Loucy (cell line): ENCODE measurements around the gene SREK1IP1.
A peak's percentile ranks its signal among the peaks of the same experiment; 100 is the strongest.

Source experiments
- H2AFZ ChIP-seq: fragments of 200-600 bp; sonication (generic); 2 replicates; pipeline ENCODE4 v1.6.0; 2016; ENCODE audit warnings: antibody characterized with exemption, mild to moderate bottlenecking, low read length, moderate library complexity
- H3F3A ChIP-seq: fragments of 200-600 bp; 2 replicates; pipeline ENCODE4 v1.6.0; 2016; ENCODE audit warnings: antibody characterized with exemption, low read depth, mild to moderate bottlenecking
- H3K27me3 ChIP-seq: fragments of 200-600 bp; sonication (generic); 2 replicates; pipeline ENCODE4 v1.6.1; 2014; ENCODE audit warnings: low read length, mild to moderate bottlenecking; ENCODE audit not compliant: insufficient read depth, poor library complexity, severe bottlenecking
- H3K36me3 ChIP-seq: fragments of 200-600 bp; sonication (generic); 2 replicates; pipeline ENCODE4 v1.6.1; 2016; ENCODE audit warnings: low read length; ENCODE audit not compliant: insufficient read depth
- H3K4me1 ChIP-seq: fragments of 200-600 bp; sonication (generic); 2 replicates; pipeline ENCODE4 v1.5.1; 2014; ENCODE audit warnings: low read length, mild to moderate bottlenecking; ENCODE audit not compliant: insufficient read depth, poor library complexity, severe bottlenecking
- H3K4me2 ChIP-seq: fragments of 200-600 bp; sonication (generic); 2 replicates; pipeline ENCODE4 v1.6.0; 2014; ENCODE audit warnings: antibody characterized with exemption, low read length, low read depth, mild to moderate bottlenecking; ENCODE audit not compliant: poor library complexity, severe bottlenecking
- H3K4me3 ChIP-seq: fragments of 200-600 bp; sonication (generic); 2 replicates; pipeline ENCODE4 v1.5.1; 2014; ENCODE audit warnings: low read length, mild to moderate bottlenecking, mixed read lengths; ENCODE audit not compliant: poor library complexity, severe bottlenecking
- H3K79me2 ChIP-seq: fragments of 200-600 bp; sonication (generic); 2 replicates; pipeline ENCODE4 v1.6.1; 2014; ENCODE audit warnings: low read length; ENCODE audit not compliant: insufficient read depth
- H3K9ac ChIP-seq: fragments of 200-600 bp; sonication (generic); 2 replicates; pipeline ENCODE4 v1.6.0; 2014; ENCODE audit warnings: mild to moderate bottlenecking, low read depth, low read length, moderate library complexity; ENCODE audit not compliant: poor library complexity, severe bottlenecking
- H3K9me2 ChIP-seq: fragments of 200-600 bp; sonication (generic); replicated peaks from 2 replicates; pipeline ENCODE4 v1.6.1; 2016; ENCODE audit warnings: low read depth, low read length, mixed read lengths
- H3K9me3 ChIP-seq: fragments of 200-600 bp; sonication (generic); 2 replicates; pipeline ENCODE4 v1.6.1; 2014; ENCODE audit warnings: mild to moderate bottlenecking, antibody characterized with exemption, low read length, low read depth; ENCODE audit not compliant: insufficient read depth
- H4K20me1 ChIP-seq: fragments of 200-600 bp; sonication (generic); 2 replicates; pipeline ENCODE4 v1.6.0; 2014; ENCODE audit warnings: antibody characterized with exemption, low read length, mild to moderate bottlenecking; ENCODE audit not compliant: insufficient read depth, poor library complexity, severe bottlenecking
- CTCF ChIP-seq: fragments of 200-600 bp; sonication (generic); conservative IDR thresholded peaks from 2 replicates; pipeline ENCODE4 v1.5.1; 2014; ENCODE audit warnings: mild to moderate bottlenecking, antibody characterized with exemption, low read length
- EZH2phosphoT487 ChIP-seq: fragments of 200-600 bp; IDR thresholded peaks from 2 replicates; pipeline ENCODE4 v1.6.1; 2018; ENCODE audit warnings: antibody characterized with exemption, mild to moderate bottlenecking, moderate library complexity, borderline replicate concordance

Gene SREK1IP1

GRCh38 chr5:64788156-64788555 lies 19.7 kb upstream of the SREK1IP1 start:
- Histone ChIP-seq H3K4me2 (no peak overlapping the region), H3K36me3 (peaks cover 20% of the 10 kb centered on the region; the same call in 1 of the 2 replicates), H3K4me3 (no peak overlapping the region), H2AFZ (no peak overlapping the region), H3K27me3 (no peaks in the 10 kb centered on the region), H3K79me2 (no peaks in the 10 kb centered on the region), H3K9me2 (no peaks in the 10 kb centered on the region), H3K4me1 (no peaks in the 10 kb centered on the region), H3K9me3 (no peaks in the 10 kb centered on the region), H4K20me1 (peaks cover 3% of the 10 kb centered on the region), H3F3A (no peaks in the 10 kb centered on the region), H3K9ac (no peak overlapping the region)
- no peak for TF ChIP-seq EZH2phosphoT487
- TF ChIP-seq CTCF = no peak

- Histone ChIP-seq H3F3A (no peaks in the 10 kb centered on the region), H3K36me3 (peaks cover 20% of the 10 kb centered on the region; the same call in 1 of the 2 replicates), H3K79me2 (no peaks in the 10 kb centered on the region), H2AFZ (no peak overlapping the region), H3K4me2 (no peak overlapping the region), H4K20me1 (peaks cover 3% of the 10 kb centered on the region), H3K9ac (no peak overlapping the region), H3K9me3 (no peaks in the 10 kb centered on the region), H3K27me3 (no peaks in the 10 kb centered on the region), H3K9me2 (no peaks in the 10 kb centered on the region), H3K4me3 (no peak overlapping the region), H3K4me1 (no peaks in the 10 kb centered on the region)
- TF ChIP-seq EZH2phosphoT487 = no peak
- no peak for TF ChIP-seq CTCF
Observed at GRCh38 chr5:64786372-64786771, 17.9 kb upstream of the SREK1IP1 start.

- H4K20me1 ChIP-seq = peaks cover 3% of the 10 kb centered on the region
- peaks cover 18% of the 10 kb centered on the region; the same call in 1 of the 2 replicates for H3K36me3 ChIP-seq
- no peaks in the 10 kb centered on the region for H3K9me3 ChIP-seq
- no peak overlapping the region for H3K4me2 ChIP-seq
- H3K4me1 ChIP-seq = no peaks in the 10 kb centered on the region
- H2AFZ ChIP-seq = no peak overlapping the region
- no peaks in the 10 kb centered on the region for H3K27me3 ChIP-seq
- no peak overlapping the region for H3K9ac ChIP-seq
- TF ChIP-seq EZH2phosphoT487 (no peak), CTCF (peak; percentile 96)
- 0 out of 2 replicates have a peak, but pooled peaks cover 3% of the 10 kb centered on the region for H3K79me2 ChIP-seq
- no peaks in the 10 kb centered on the region for H3F3A ChIP-seq
- H3K9me2 ChIP-seq = no peaks in the 10 kb centered on the region
- H3K4me3 ChIP-seq = no peak overlapping the region
Observed at GRCh38 chr5:64784451-64785025, 16.0 kb upstream of the SREK1IP1 start.
